HG03039 (cell line): ENCODE results near the gene ERC1.
"Not testable (repeated sequence)": the region's sequence is repeated elsewhere in the genome, so short reads cannot be mapped to it uniquely, and the experiment has no call there.

Source experiments
- ATAC-seq: cut with Tn5 transposase; IDR thresholded peaks from one replicate; pipeline ENCODE4 v1.9.1; 2021; ENCODE audit warnings: mild to moderate bottlenecking, moderate library complexity; ENCODE audit not compliant: unreplicated experiment

The ERC1 gene

GRCh38 chr12:1069846-1070245 is 78.8 kb downstream of the ERC1 start:
- ATAC-seq = no peak

GRCh38 chr12:1071182-1071581 is 80.2 kb downstream of the ERC1 start:
- ATAC-seq = no peak

DNA sequence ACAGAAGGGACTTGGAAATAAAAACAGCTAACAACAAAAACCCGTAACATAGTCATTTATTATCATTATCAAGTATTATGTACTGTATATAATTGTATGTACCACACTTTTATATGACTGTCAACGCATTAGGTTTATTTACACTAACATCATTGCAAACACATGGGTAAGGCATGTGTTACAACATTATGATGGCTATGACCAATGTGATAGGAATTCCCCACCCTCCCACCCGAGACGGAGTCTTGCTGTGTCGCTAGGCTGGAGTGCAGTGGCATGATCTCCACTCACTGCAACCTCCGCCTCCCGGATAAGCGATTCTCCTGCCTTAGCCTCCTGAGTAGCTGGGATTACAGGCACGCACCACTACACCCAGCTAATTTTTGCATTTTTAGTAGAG is 82.6 kb downstream of the ERC1 start:
- no peak for ATAC-seq

DNA sequence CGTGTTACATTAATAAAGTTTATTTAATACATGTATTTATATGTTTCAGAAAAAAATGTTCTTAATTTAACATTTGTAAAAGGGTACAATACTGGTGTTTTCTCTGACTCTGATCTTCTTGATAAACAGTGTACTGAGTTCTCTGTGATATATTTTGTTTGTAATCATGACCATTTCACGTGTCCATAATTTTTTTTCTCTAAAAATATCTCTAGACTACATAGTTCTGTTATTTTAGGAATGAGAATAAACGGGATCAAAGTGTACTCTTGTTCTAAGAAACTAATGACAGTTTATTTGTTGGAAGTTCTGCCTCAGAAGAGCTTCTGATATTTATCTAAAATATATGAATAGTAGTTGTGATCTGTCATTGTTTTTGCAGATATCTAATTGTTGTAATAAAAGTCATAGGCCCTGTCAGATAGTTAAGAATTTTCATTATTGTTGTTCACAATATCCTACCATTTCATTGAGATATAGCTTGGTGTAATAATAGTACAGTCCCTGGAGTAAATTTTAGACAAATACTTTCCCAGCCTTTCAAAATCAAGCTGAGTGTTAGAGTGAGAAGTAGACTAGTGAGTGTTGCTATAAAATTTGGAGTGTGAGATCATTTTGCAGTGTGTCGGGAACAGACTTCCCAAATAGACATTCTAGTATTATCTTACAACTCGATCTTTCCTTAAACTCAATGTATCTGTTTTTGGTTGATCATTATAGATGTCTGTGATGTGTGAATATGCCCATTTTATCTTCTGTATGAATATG is 86.2 kb downstream of the ERC1 start:
- no peak for ATAC-seq

DNA sequence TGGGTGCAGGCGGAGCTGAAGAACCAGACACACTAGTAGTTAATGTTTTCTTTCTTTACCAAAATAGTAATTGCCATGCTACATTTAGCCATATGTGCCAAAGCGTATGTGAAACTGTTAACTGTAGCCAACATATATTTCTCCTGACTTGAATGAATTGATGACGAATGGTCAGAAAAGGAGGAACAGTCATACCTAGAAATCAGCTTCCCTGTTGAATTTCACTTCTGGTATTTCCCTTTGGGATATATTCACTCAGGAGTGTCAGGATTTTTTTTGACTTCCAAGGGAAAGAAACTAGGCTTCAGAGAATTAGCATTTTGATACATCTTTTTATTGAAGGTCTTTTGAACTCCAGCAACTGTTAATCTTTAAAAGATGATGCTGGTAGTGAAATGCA is 87.0 kb downstream of the ERC1 start:
- no peak for ATAC-seq

GRCh38 chr12:1080520-1081223 is 89.6 kb downstream of the ERC1 start:
- no peak for ATAC-seq

DNA sequence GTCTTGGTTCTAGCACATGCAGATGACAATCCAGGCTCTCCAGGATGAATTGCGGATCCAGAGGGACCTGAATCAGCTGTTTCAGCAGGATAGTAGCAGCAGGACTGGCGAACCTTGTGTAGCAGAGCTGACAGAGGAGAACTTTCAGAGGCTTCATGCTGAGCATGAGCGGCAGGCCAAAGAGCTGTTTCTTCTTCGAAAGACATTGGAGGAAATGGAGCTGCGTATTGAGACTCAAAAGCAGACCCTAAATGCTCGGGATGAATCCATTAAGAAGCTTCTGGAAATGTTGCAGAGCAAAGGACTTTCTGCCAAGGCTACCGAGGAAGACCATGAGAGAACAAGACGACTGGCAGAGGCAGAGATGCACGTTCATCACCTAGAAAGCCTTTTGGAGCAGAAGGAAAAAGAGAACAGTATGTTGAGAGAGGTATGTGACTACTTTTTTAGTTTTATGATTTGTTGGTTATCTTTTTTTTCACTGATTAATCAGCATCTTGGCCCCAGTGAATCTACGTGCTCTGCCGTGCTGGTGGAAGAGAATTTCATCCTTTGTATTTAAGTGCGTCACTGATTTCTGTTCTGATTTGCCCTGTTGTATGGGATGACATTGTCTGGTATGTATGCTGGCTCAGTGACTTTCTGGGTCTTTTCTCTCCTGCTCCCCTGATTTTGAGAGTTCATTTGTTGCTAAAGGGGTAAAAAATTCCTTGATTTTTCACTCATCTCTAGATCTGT is 92.3 kb downstream of the ERC1 start:
- ATAC-seq = no peak

DNA sequence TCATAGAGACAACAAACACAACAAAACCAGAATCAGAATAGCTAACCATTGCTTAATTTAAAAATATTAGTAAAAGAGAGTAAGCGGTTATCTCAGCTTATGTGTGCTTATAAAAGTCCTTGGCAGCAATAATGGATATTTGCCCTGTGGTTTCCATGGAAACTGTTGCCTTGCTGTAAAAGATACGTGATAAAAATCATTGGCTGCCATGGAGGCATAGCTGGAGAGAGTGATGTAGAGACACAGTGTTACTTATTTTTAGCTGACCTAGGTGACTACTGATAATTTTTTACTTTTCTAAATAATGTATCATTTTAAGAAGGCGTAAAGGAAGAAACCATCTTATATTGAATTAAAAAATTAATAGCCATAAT is 92.9 kb downstream of the ERC1 start:
- no peak for ATAC-seq

GRCh38 chr12:1091350-1091749 is 100.3 kb downstream of the ERC1 start:
- no peak for ATAC-seq

DNA sequence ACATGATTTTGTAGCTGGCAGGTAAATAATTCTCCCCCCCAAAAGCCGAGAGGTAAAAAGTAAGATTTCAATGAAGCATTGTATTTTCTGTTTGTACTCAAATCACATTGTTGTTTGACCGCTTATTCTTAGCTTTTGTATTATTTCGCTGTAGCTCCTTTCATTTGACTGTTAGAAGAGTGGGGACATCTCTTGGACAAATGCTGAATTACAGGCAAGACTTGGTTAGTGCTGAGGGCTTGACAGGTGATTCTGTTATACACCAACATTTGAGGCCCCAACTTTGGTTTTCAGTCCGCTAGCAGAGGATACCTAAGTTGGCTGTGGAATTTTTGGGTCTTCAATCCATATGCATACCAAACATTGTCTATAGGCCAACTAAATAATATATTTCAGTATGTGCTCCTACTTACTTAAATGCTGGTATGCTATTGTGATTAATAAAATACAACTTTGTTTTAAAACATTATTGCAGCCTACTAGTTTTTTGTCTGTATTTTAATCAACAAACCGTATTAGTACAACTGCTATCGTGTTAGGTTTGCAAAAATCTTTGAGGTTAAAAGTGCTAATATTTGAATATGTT is 102.2 kb downstream of the ERC1 start:
- no peak for ATAC-seq

DNA sequence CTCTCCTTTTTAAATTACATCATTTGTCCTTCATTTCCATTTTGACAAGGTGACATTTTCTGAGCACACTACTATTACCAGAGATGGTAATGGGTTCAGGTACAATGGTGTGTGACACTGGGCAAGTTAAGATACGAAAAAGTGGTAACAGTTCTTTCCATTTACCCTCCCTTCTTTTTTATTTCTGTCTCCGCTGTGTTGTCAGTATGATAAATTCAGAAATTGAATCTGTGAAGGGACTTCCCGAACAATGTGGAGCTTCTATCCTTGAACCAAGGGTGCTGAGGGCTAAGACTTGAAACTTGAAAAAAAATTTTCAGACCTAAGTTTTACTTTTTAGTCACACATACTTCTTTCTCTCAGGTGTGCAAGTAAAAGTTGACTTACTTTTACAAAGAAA is 103.7 kb downstream of the ERC1 start:
- no peak for ATAC-seq

DNA sequence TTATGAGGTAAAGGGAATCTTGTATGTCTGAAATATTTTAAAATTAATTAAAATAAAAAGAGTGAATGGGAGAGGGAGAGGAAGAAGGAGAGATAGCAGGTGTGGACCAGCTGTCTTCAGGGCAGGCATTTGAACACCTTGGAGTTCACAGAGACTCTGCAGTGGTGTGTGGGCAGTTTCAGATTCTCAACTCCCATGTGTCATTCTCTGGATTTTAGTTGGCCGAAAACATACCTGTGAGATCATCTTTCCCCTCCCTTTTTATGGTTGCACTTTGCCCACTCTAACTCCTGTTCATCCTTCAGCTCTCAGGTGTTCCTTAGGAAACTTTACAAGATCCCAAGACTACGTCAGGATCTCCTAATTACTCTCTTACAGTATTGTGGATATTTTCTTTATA is 108.1 kb downstream of the ERC1 start:
- ATAC-seq = no peak

- ATAC-seq = not testable (repeated sequence)
Measured at GRCh38 chr12:1099618-1100017, 108.6 kb downstream of the ERC1 start.

- ATAC-seq = no peak
Measured at GRCh38 chr12:1102115-1102514, 111.1 kb downstream of the ERC1 start.

- no peak for ATAC-seq
Measured at GRCh38 chr12:1102791-1103450, 111.9 kb downstream of the ERC1 start.

GRCh38 chr12:1103632-1104031 is 112.6 kb downstream of the ERC1 start:
- no peak for ATAC-seq

DNA sequence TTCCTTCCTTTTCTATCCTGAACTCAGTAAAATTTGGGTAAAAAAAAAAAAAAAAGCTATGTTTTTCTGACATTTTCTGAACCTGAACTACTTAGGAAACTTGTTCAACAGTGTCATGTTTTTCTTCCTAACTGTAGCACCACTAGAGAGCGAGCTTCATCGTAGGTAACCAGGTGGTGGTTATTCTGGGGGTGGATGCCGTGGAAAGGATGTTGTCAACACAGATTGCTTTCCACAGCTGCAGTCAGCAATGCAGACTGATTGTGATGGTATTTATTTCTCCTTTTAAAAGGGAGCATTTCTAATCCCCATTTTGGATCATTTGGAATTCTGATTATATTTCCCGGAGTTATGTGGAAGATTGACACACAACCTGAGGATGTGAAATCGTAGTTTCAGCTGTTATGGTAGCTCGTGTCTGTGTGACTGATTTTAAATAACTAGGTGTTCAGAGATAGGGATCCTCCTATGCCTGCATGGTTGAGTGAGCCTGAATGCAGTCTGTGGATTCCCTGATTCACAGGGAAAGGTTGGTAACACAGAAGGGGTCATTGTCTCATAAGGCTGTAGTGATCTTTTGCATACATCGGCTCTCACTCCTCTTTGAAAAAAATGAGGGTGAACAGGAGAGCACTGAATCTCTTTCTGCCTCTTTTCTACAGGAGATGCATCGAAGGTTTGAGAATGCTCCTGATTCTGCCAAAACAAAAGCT is 113.2 kb downstream of the ERC1 start:
- no peak for ATAC-seq

- no peak for ATAC-seq
Measured at GRCh38 chr12:1107669-1108068, 116.6 kb downstream of the ERC1 start.

- ATAC-seq = no peak
Measured at GRCh38 chr12:1108276-1108675, 117.3 kb downstream of the ERC1 start.

DNA sequence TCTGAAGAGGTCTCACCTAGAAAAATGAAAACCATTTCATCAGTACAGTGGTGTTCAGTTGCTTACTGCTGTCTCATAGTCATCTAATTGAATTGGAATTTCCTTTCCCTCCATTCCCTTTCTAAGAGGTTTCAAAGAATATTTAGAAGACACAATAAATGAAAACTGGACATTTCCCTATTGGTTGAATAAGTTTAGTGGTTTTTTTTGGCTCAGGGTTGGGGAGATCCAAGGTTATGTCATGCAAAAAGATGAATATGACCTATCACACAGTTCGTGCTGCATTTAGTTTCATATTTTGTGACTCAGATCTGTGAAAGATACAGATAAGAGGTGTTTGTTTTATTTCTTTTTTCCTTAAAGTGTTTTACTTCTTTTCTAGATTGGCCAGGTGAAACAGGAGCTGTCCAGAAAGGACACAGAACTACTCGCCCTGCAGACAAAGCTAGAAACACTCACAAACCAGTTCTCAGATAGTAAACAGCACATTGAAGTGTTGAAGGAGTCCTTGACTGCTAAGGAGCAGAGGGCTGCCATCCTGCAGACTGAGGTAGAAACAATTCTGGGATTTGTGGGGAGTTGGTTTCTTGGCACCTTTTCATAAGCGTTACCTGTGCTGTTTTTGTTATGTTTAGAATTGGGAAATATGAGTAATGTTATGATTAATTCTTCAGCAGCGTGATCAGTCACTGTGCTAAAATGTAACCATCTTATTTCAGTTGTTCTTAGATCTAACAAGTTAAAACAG is 124.6 kb downstream of the ERC1 start:
- no peak for ATAC-seq
